H1 (cell line): Measurements from ENCODE around the gene CDHR5. TPM values are rescaled to one million over a fixed set of nuclear protein-coding genes. Genes with fewer than 3 reads are reported as not detected.

Experiments
- CTCF ChIA-PET: fragments of 300-600 bp; sonication (Branson Sonifier 250); formaldehyde crosslinking; loops from one replicate; lab custom pipeline; 2021; ENCODE audit not compliant: partially characterized antibody; lab: Charles Lee
- POLR2A ChIA-PET: fragments of 300-600 bp; sonication (Branson Sonifier 250); formaldehyde crosslinking; loops from one replicate; lab custom pipeline; 2021; ENCODE audit warnings: inconsistent platforms; ENCODE audit not compliant: partially characterized antibody; lab: Charles Lee
- DNase-seq, 2 experiments: peaks; one replicate each; pipeline versions ENCODE4 v3.0.0 to v3.0.0-alpha.2; 2010 to 2022; ENCODE audit warnings: low spot score in 2 of 2, low read depth in 1 of 2, mixed read lengths in 1 of 2
- FAIRE-seq: peaks from 2 replicates; lab custom pipeline; 2011; peaks lifted over from hg19 to GRCh38; lab: Jason Lieb, UNC
- H2AFZ ChIP-seq: 2 replicates; pipeline ENCODE4 v1.8.1; 2012; ENCODE audit warnings: low read length, inconsistent platforms
- H2AK5ac ChIP-seq: 2 replicates; pipeline ENCODE4 v1.6.1; 2013; ENCODE audit warnings: low read depth, low read length
- H2BK120ac ChIP-seq: replicated peaks from 2 replicates; pipeline ENCODE3; 2013; ENCODE audit warnings: low read depth, low read length, inconsistent platforms
- H2BK12ac ChIP-seq: 2 replicates; pipeline ENCODE4 v1.6.1; 2013; ENCODE audit warnings: low read depth, low read length
- H2BK15ac ChIP-seq: 2 replicates; pipeline ENCODE4 v1.6.1; 2013; ENCODE audit warnings: low read length
- H2BK20ac ChIP-seq: 2 replicates; pipeline ENCODE4 v1.6.1; 2013; ENCODE audit warnings: low read length
- H2BK5ac ChIP-seq: 2 replicates; pipeline ENCODE4 v1.6.1; 2013; ENCODE audit warnings: low read depth, low read length
- H3K14ac ChIP-seq: 2 replicates; pipeline ENCODE4 v1.6.1; 2013; ENCODE audit warnings: inconsistent platforms; ENCODE audit not compliant: insufficient read length
- H3K18ac ChIP-seq: 2 replicates; pipeline ENCODE4 v1.6.1; 2013; ENCODE audit warnings: low read length; ENCODE audit errors: extremely low read depth
- H3K23ac ChIP-seq: 2 replicates; pipeline ENCODE4 v1.6.1; 2013; ENCODE audit warnings: inconsistent platforms; ENCODE audit not compliant: insufficient read length
- H3K23me2 ChIP-seq: 2 replicates; pipeline ENCODE4 v1.6.1; 2013; ENCODE audit warnings: low read depth, low read length
- H3K27ac ChIP-seq: 2 replicates; pipeline ENCODE4 v1.6.1; 2011; ENCODE audit warnings: low read depth, low read length, inconsistent platforms
- H3K27me3 ChIP-seq, 4 experiments: replicated peaks in 1 of 4; 1 replicate in 1 of 4; 2 replicates in 3 of 4; pipeline versions ENCODE4 v1.6.1 to v1.8.1; 2011 to 2013; ENCODE audit warnings: low read length in 3 of 4, mild to moderate bottlenecking in 3 of 4, inconsistent platforms in 2 of 4, mixed read lengths in 2 of 4, moderate library complexity in 1 of 4; ENCODE audit not compliant: control insufficient read depth in 3 of 4, insufficient read depth in 3 of 4; ENCODE audit errors: extremely low read depth in 1 of 4
- H3K36me3 ChIP-seq, 4 experiments: 2 replicates each; pipeline versions ENCODE4 v1.6.1 to v1.8.1; 2011 to 2013; ENCODE audit warnings: mild to moderate bottlenecking in 4 of 4, low read length in 3 of 4, moderate library complexity in 2 of 4, control low read depth in 1 of 4, inconsistent platforms in 1 of 4; ENCODE audit not compliant: insufficient read depth in 4 of 4, control insufficient read depth in 2 of 4
- H3K4ac ChIP-seq: replicated peaks from 2 replicates; pipeline ENCODE3; 2013; ENCODE audit warnings: low read length, low read depth, mixed read lengths, inconsistent platforms; ENCODE audit not compliant: insufficient read length
- H3K4me1 ChIP-seq, 4 experiments: replicated peaks in 1 of 4; 1 replicate in 1 of 4; 2 replicates in 3 of 4; pipeline versions ENCODE4 v1.6.1 to v1.8.1; 2011 to 2013; ENCODE audit warnings: low read length in 3 of 4, inconsistent platforms in 2 of 4, mixed read lengths in 1 of 4; ENCODE audit not compliant: insufficient read depth in 4 of 4, control insufficient read depth in 3 of 4
- H3K4me2 ChIP-seq, 2 experiments: 2 replicates each; pipeline versions ENCODE4 v1.6.1 to v1.8.1; 2011 to 2013; ENCODE audit warnings: low read depth in 2 of 2, low read length in 2 of 2, control low read depth in 1 of 2, inconsistent platforms in 1 of 2, mild to moderate bottlenecking in 1 of 2; ENCODE audit not compliant: insufficient read depth in 1 of 2
- H3K4me3 ChIP-seq, 4 experiments: fragments of 200-600, 300-600 bp in 1 of 4; sonication (generic), shearing (Covaris generic), sonication (Bioruptor Twin) in 1 of 4; 2 replicates each; pipeline versions ENCODE4 v1.5.1 to v1.8.1; 2011 to 2016; ENCODE audit warnings: low read length in 4 of 4, low read depth in 3 of 4, control low read depth in 2 of 4, inconsistent platforms in 2 of 4, mild to moderate bottlenecking in 2 of 4, mixed read lengths in 1 of 4, moderate library complexity in 1 of 4; ENCODE audit not compliant: insufficient read depth in 2 of 4; ENCODE audit errors: extremely low read depth in 1 of 4
- H3K56ac ChIP-seq: replicated peaks from 2 replicates; pipeline ENCODE3; 2013; ENCODE audit warnings: low read depth, mild to moderate bottlenecking, mixed read lengths, low read length, inconsistent platforms; ENCODE audit not compliant: insufficient read length
- H3K79me1 ChIP-seq: 2 replicates; pipeline ENCODE4 v1.6.1; 2013; ENCODE audit warnings: low read depth, low read length, control low read depth
- H3K79me2 ChIP-seq, 2 experiments: 2 replicates each; pipeline versions ENCODE4 v1.6.1 to v1.8.1; 2012 to 2013; ENCODE audit warnings: low read length in 2 of 2, mild to moderate bottlenecking in 2 of 2, inconsistent platforms in 1 of 2; ENCODE audit not compliant: insufficient read depth in 2 of 2, control insufficient read depth in 1 of 2
- H3K9ac ChIP-seq, 4 experiments: replicated peaks in 1 of 4; 1 replicate in 1 of 4; 2 replicates in 3 of 4; pipeline versions ENCODE4 v1.6.1 to v1.8.1; 2011 to 2013; ENCODE audit warnings: low read depth in 3 of 4, low read length in 3 of 4, control low read depth in 2 of 4, mild to moderate bottlenecking in 2 of 4, moderate library complexity in 2 of 4, inconsistent platforms in 1 of 4; ENCODE audit errors: extremely low read depth in 1 of 4
- H3K9me3 ChIP-seq, 2 experiments: 2 replicates each; pipeline versions ENCODE4 v1.6.1 to v1.8.1; 2012 to 2013; ENCODE audit warnings: mild to moderate bottlenecking in 2 of 2, moderate library complexity in 2 of 2, control low read depth in 1 of 2, inconsistent platforms in 1 of 2, low read depth in 1 of 2, low read length in 1 of 2, mixed read lengths in 1 of 2; ENCODE audit not compliant: insufficient read depth in 2 of 2
- H4K20me1 ChIP-seq, 2 experiments: replicated peaks in 1 of 2; 2 replicates each; pipeline versions ENCODE3 to v1.8.1; 2011 to 2013; ENCODE audit warnings: inconsistent platforms in 2 of 2, low read length in 2 of 2, mild to moderate bottlenecking in 1 of 2; ENCODE audit not compliant: insufficient read depth in 2 of 2, control insufficient read depth in 1 of 2
- H4K5ac ChIP-seq: 2 replicates; pipeline ENCODE4 v1.6.1; 2013; ENCODE audit warnings: low read length, low read depth, mixed read lengths, inconsistent platforms; ENCODE audit not compliant: insufficient read length
- H4K8ac ChIP-seq: 2 replicates; pipeline ENCODE4 v1.8.0; 2013; ENCODE audit warnings: mild to moderate bottlenecking, moderate library complexity, low read length, inconsistent platforms; ENCODE audit not compliant: insufficient read depth; ENCODE audit errors: extremely low read depth
- H4K91ac ChIP-seq: replicated peaks from 2 replicates; pipeline ENCODE3; 2013; ENCODE audit warnings: low read length, mixed read lengths, inconsistent platforms; ENCODE audit not compliant: insufficient read length
- CREB1 ChIP-seq: IDR thresholded peaks from 2 replicates; pipeline ENCODE4 v1.6.1; 2012; ENCODE audit warnings: inconsistent platforms
- EZH2 ChIP-seq: fragments of 200-600 bp; sonication (generic); IDR thresholded peaks from 2 replicates; pipeline ENCODE4 v1.7.1; 2012; ENCODE audit warnings: low read depth, mild to moderate bottlenecking, moderate library complexity, low read length, inconsistent platforms; ENCODE audit not compliant: severe bottlenecking
- HDAC2 ChIP-seq, 2 experiments: fragments of 300-600 bp in 1 of 2; sonication (generic) in 1 of 2; IDR thresholded peaks; 2 replicates each; pipeline ENCODE4 v1.6.1; 2011 to 2012; ENCODE audit warnings: low read depth in 2 of 2, low read length in 2 of 2, mild to moderate bottlenecking in 2 of 2, moderate library complexity in 2 of 2, borderline replicate concordance in 1 of 2, inconsistent platforms in 1 of 2
- WGBS, 2 experiments: shearing (Covaris generic) in 1 of 2; methylation state at CpG; one replicate each; pipeline versions ENCODE4 v1.1.6 to v1.1.7; 2013 to 2015; ENCODE audit warnings: low lambda C conversion rate in 2 of 2, mixed read lengths in 2 of 2, inconsistent platforms in 1 of 2, low coverage in 1 of 2, missing lambda C conversion rate in 1 of 2; ENCODE audit not compliant: insufficient replicate concordance in 2 of 2, insufficient coverage in 1 of 2, insufficient read length in 1 of 2; ENCODE audit errors: extremely low coverage in 1 of 2, missing lambda C conversion rate in 1 of 2; 5-methylcytosine and 5-hydroxymethylcytosine counted together
- polyA plus RNA-seq, 7 experiments: library from polyadenylated mRNA; depleted of rRNA in 3 of 7; stranded (reverse) in 5 of 7; unstranded in 2 of 7; fragments of >200 nt in 5 of 7; fragments of 200-250 nt in 2 of 7; gene quantifications; 1 replicate in 5 of 7; 2 replicates in 1 of 7; 4 replicates in 1 of 7; pipeline versions ENCODE4 v1.2.1 to v1.2.3, GENCODE V29; 2011 to 2013; ENCODE audit warnings: missing spikeins in 2 of 7, mixed read lengths in 2 of 7
- total RNA-seq: library from RNA; stranded (reverse); fragmentation: NEBNext Ultra II Directional; extraction: Animal tissue kit (Norgen Biotek cat#: 25700); gene quantifications from 2 replicates; pipeline ENCODE4 v1.2.1, GENCODE V29; 2021

The CDHR5 gene
- total and polyA plus RNA-seq, 2 of the 8 experiments (the other 6 are each of a cell fraction or from before 2014, with no cell fraction given) = not detected

DNA sequence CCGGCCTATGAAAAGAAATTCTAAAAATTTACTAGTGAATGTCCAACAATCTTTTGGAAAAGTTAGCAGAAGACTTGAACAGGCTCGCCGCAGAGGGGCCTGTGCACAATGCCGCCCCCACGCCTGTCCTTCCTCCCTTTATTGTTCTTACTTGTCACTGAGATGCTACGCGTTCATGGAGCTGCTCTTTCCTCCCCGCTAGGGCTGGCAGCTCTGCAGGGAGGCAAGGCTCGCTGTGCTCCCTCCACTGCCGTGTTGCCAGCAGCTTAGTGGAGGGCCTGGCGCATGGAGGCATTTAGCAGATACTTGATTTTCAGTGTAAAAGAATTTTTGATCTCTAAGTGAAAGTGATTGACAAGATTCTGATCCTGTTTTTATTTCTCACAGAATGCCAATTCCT is 33.8 kb downstream of the CDHR5 start:
- DNase-seq (no peak), FAIRE-seq (no peak)
- WGBS, 2 experiments = 88% methylated on average over 11 of the region's 11 CpGs; no CpG with 5 or more reads in 1 of the 2 experiments
- no peak overlapping the region for H3K18ac ChIP-seq
- H3K56ac ChIP-seq = no peak overlapping the region
- no peak overlapping the region for H3K4me3 ChIP-seq
- ChIA-PET CTCF (interaction anchor here (1.0 to 1.9 kb wide), 5 partner anchors 13 to 41 kb away, joined by 3 to 11 read pairs (median 4); no protein-coding TSS in a partner anchor), POLR2A (interaction anchor here (1.1 to 1.4 kb wide), 2 partner anchors 13 to 17 kb away, joined by 5 to 6 read pairs; no protein-coding TSS in a partner anchor)
- H4K20me1 ChIP-seq = peaks cover 10 to 11% of the 10 kb centered on the region in 2 experiments
- H3K23ac ChIP-seq = no peak overlapping the region
- H3K27ac ChIP-seq = no peak overlapping the region
- H3K14ac ChIP-seq = no peak overlapping the region
- no peak overlapping the region for H4K8ac ChIP-seq
- peaks cover 27 to 63% (median 52%) of the 10 kb centered on the region in 4 experiments for H3K36me3 ChIP-seq
- no peak overlapping the region for H4K91ac ChIP-seq
- H3K4me2 ChIP-seq = no peak overlapping the region
- H2BK120ac ChIP-seq = no peak overlapping the region
- H2BK12ac ChIP-seq = no peak overlapping the region
- no peak overlapping the region for H2AK5ac ChIP-seq
- no peak for TF ChIP-seq EZH2
- TF ChIP-seq CREB1 = no peak
- TF ChIP-seq HDAC2 (IDR thresholded peaks at IDR 0.05; ENCODE audit: borderline replicate concordance in 1 of 2, low read depth in 2 of 2, low read length in 2 of 2) = no peak
- no peaks in the 10 kb centered on the region for H3K4me1 ChIP-seq
- H3K9me3 ChIP-seq = no peaks in the 10 kb centered on the region
- no peak overlapping the region for H2BK20ac ChIP-seq
- no peak overlapping the region for H4K5ac ChIP-seq
- H2AFZ ChIP-seq = no peak overlapping the region
- no peak overlapping the region for H3K9ac ChIP-seq
- no peaks in the 10 kb centered on the region for H3K23me2 ChIP-seq
- no peak overlapping the region for H2BK15ac ChIP-seq
- H3K79me2 ChIP-seq = no peaks in the 10 kb centered on the region; a peak in 1 of 4 replicates
- H3K27me3 ChIP-seq = no peaks in the 10 kb centered on the region
- no peak overlapping the region for H2BK5ac ChIP-seq
- peaks cover 4% of the 10 kb centered on the region; the same call in 1 of the 2 replicates for H3K79me1 ChIP-seq
- H3K4ac ChIP-seq = no peak overlapping the region
